Measurements from ENCODE around the gene NME9.

The NME9 gene

GRCh38 chr3:138271189-138271794 lies 58.4 kb downstream of the NME9 start:
- no peak for FAIRE-seq

GRCh38 chr3:138270245-138270644 lies 59.4 kb downstream of the NME9 start:
- peak; percentile 48 for FAIRE-seq

GRCh38 chr3:138267083-138267482 lies 62.6 kb downstream of the NME9 start:
- FAIRE-seq = no peak

GRCh38 chr3:138265745-138266144 lies 63.9 kb downstream of the NME9 start:
- no peak for FAIRE-seq

GRCh38 chr3:138263104-138263503 lies 66.5 kb downstream of the NME9 start:
- peak; percentile 34 for FAIRE-seq

GRCh38 chr3:138260611-138261010 lies 69.0 kb downstream of the NME9 start:
- no peak for FAIRE-seq

- no peak for FAIRE-seq
Observed at GRCh38 chr3:138259126-138259525, 70.5 kb downstream of the NME9 start.

- FAIRE-seq = no peak
Observed at GRCh38 chr3:138257986-138258385, 71.7 kb downstream of the NME9 start.

GRCh38 chr3:138256022-138256421 lies 73.6 kb downstream of the NME9 start:
- FAIRE-seq = no peak

GRCh38 chr3:138254216-138254615 lies 75.4 kb downstream of the NME9 start:
- FAIRE-seq = no peak

- no peak for FAIRE-seq
Observed at GRCh38 chr3:138253609-138254008, 76.0 kb downstream of the NME9 start.

Measured in G401.6 (cell line).